H1 (cell line): ENCODE results near the gene CAST. TPM values are rescaled to one million over a fixed set of nuclear protein-coding genes. Genes with fewer than 3 reads are reported as not detected.

Experiments used
- BACH1 ChIP-seq: IDR thresholded peaks from 2 replicates; pipeline ENCODE4 v1.6.1; 2012; ENCODE audit warnings: low read length, improper control_type of control experiment
- RAD21 ChIP-seq, 2 experiments: IDR thresholded peaks in 1 of 2; conservative IDR thresholded peaks in 1 of 2; 2 replicates each; pipeline ENCODE4 v1.6.1; 2011; ENCODE audit warnings: low read depth in 2 of 2, low read length in 2 of 2, improper control_type of control experiment in 1 of 2, inconsistent platforms in 1 of 2, mild to moderate bottlenecking in 1 of 2, moderate library complexity in 1 of 2
- TCF12 ChIP-seq: IDR thresholded peaks from 2 replicates; pipeline ENCODE4 v1.6.1; 2011; ENCODE audit warnings: low read depth, mild to moderate bottlenecking, low read length
- polyA plus RNA-seq, 7 experiments: library from polyadenylated mRNA; depleted of rRNA in 3 of 7; stranded (reverse) in 5 of 7; unstranded in 2 of 7; fragments of >200 nt in 5 of 7; fragments of 200-250 nt in 2 of 7; gene quantifications; 1 replicate in 5 of 7; 2 replicates in 1 of 7; 4 replicates in 1 of 7; pipeline versions ENCODE4 v1.2.1 to v1.2.3, GENCODE V29; 2011 to 2013; ENCODE audit warnings: missing spikeins in 2 of 7, mixed read lengths in 2 of 7
- total RNA-seq: library from RNA; stranded (reverse); fragmentation: NEBNext Ultra II Directional; extraction: Animal tissue kit (Norgen Biotek cat#: 25700); gene quantifications from 2 replicates; pipeline ENCODE4 v1.2.1, GENCODE V29; 2021

Gene CAST
- total and polyA plus RNA-seq, 2 of the 8 experiments (the other 6 are each of a cell fraction or from before 2014, with no cell fraction given), result 9.0 to 48.2 TPM

DNA sequence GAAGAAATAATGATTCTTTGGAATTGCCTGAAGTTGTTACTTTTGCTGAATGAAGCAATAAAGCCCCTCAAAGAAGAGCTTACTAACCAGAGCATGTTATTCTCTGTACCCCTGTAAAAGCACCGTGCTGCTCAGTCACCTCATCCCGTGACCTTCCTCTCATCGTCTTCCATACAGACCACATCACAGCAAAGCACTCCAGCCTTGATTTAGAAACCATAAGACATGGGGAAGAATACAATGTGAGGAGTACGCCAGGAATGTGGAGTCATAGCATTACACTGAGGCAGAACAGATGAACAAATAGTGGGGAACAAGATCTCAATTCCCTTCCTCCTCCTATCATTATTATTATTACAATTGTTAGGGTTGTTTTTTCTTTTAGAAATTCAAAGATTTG is 96.4 kb downstream of the CAST start (continued):
- TF ChIP-seq RAD21 (IDR thresholded peaks at IDR 0.05 in 1 of 2, conservative IDR thresholded peaks at IDR 0.05 in 1 of 2; ENCODE audit: low read depth in 2 of 2, low read length in 2 of 2) (no peak), TCF12 (no peak), BACH1 (no peak)
